ELF-1 (cell line): ENCODE data around the gene CDH16.
"Not testable (repeated sequence)": the region's sequence is repeated elsewhere in the genome, so short reads cannot be mapped to it uniquely, and the experiment has no call there.

Experiments used
- DNase-seq: peaks from one replicate; pipeline ENCODE4 v3.0.0-alpha.2; 2016; ENCODE audit warnings: low read depth, low spot score

The CDH16 gene, protein sequence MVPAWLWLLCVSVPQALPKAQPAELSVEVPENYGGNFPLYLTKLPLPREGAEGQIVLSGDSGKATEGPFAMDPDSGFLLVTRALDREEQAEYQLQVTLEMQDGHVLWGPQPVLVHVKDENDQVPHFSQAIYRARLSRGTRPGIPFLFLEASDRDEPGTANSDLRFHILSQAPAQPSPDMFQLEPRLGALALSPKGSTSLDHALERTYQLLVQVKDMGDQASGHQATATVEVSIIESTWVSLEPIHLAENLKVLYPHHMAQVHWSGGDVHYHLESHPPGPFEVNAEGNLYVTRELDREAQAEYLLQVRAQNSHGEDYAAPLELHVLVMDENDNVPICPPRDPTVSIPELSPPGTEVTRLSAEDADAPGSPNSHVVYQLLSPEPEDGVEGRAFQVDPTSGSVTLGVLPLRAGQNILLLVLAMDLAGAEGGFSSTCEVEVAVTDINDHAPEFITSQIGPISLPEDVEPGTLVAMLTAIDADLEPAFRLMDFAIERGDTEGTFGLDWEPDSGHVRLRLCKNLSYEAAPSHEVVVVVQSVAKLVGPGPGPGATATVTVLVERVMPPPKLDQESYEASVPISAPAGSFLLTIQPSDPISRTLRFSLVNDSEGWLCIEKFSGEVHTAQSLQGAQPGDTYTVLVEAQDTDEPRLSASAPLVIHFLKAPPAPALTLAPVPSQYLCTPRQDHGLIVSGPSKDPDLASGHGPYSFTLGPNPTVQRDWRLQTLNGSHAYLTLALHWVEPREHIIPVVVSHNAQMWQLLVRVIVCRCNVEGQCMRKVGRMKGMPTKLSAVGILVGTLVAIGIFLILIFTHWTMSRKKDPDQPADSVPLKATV

DNA sequence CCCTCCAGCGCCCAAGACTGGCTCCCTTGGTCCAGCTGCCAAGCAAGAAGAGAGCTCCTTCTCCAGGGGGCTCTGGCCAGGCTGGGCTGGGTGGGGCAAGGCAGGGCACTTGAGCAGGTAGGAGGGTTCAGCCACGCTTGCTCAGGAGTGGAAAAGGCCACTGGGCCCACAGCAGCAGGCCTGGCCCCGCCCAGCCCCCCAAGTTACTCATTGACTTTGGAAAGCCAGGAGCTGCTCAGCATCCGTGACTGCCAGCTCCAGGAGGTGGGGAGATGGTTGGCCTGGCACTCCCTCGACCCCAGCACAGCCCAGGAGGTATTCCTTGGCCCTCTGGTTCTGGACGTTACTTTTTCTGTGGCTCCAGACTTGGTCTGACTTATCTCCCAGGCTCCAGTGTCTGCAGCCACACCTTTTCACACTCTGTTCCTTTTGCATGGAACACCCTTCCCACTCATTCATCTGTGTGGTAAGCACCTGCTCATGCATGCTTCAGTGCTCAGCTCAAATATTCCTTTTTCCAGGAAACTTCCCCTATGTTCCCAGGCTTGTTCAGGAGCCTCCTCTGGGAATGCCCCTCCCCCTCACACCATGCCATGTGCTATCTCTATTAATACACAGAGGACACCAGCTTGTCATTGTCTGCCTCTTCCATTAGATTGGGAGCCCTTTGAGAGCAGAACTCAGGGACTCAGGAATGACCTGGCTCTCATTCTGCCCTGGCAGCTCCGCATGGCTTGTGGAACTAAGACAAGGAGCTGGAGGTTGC lies at the start of gene CDH16:
Gene CDH16, minus strand, starts transcription at position 83 of the 766 bp plus-strand sequence. CDS start 820 bp downstream, outside the sequence.
- DNase-seq, result no peak

DNA sequence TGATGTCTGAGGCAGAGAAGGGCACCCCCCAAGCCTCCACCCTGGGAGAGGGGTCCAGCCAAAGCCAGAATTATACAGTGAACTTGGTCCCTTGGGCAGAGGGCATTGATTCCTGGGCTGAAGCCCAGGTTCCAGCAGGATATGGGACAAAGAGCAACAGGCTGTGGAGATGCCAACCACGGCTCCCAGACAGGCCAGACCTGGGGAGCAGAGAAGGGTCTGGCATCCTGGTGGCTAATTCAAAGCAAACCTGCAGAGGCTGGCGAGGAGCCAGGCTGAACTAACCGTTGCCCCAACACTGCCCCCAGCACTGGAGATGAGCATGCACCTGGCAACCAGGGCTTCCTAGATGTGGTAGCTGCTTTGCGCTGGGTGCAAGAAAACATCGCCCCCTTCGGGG lies 45.4 kb upstream of the CDH16 start:
- no peak for DNase-seq

GRCh38 chr16:66961914-66962313 lies 43.2 kb upstream of the CDH16 start:
- no peak for DNase-seq

DNA sequence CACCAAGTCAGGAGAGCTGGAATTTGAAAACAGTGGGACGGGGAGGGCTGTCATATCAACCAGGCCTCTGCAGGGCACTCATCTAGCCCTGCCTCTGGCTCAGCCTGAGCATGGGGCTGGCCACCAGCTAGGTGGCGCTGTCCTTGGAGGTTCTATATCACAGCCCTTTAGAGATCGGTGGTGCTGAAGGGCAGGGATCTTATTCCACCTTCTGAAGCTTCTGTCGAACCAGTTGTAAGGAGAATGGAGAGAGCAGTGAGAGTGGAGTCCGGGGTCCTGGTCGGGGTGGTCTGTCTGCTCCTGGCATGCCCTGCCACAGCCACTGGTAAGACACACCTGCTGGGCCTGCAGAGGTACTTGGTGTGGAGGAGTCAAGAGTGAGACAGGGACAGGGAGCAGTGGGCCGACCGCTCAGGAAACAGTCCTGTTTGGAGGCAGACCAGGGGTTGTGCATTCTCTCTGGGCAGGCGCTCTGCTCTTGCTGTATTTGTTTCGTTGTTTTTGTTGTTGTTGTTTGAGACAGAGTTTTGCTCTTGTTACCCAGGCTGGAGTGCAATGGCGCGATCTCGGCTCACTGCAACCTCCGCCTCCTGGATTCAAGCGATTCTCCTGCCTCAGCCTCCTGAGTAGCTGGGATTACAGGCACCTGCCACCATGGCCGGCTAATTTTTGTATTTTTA lies 42.5 kb upstream of the CDH16 start, which contains the start of gene CES3:
Gene CES3, plus strand, starts transcription at position 202 of the 680 bp plus-strand sequence. Its CDS starts 42 bp downstream, at position 244.
- DNase-seq, result peak; percentile 90

DNA sequence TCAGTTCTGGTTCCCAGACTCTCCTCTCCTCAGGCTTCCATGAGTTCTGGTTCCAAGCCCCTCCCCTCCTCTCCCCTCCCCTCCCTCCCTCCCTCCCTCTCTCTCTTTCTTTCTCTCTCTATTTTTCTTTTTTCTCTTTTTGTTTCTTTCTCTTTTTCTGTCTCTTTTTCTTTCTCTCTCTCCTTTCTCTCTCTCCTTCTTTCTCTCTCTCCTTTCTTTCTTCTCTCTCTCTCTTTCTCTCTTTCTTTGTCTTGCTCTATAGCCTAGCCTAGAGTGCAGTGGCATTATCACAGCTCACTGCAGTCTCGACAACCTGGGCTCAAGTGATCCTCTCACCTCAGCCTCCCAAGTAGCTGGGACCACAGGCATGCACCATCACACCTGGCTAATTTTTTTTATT lies 41.6 kb upstream of the CDH16 start:
- no peak for DNase-seq

DNA sequence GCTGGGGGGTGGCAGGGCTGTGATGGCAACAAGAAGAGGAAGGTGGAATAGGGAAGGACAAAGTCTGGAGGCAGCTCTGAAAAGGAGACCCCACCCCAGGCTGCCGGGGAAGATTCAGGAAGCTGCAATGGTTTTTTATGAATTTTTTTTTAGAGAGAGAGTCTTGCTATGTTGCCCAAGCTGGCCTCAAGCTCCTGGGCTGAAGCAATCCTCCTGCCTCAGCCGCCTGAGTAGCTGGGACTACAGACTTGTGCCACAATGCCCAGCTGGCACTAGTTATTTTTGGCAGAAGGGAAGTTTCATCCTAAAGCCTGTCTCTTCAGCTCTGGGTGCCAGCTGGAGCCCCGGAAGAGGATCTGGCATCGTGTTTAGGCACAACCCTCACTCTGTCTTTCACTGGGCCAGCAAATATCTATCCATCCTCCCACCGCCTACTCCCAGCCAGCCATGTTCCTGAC lies 41.0 kb upstream of the CDH16 start:
- DNase-seq, result no peak

DNA sequence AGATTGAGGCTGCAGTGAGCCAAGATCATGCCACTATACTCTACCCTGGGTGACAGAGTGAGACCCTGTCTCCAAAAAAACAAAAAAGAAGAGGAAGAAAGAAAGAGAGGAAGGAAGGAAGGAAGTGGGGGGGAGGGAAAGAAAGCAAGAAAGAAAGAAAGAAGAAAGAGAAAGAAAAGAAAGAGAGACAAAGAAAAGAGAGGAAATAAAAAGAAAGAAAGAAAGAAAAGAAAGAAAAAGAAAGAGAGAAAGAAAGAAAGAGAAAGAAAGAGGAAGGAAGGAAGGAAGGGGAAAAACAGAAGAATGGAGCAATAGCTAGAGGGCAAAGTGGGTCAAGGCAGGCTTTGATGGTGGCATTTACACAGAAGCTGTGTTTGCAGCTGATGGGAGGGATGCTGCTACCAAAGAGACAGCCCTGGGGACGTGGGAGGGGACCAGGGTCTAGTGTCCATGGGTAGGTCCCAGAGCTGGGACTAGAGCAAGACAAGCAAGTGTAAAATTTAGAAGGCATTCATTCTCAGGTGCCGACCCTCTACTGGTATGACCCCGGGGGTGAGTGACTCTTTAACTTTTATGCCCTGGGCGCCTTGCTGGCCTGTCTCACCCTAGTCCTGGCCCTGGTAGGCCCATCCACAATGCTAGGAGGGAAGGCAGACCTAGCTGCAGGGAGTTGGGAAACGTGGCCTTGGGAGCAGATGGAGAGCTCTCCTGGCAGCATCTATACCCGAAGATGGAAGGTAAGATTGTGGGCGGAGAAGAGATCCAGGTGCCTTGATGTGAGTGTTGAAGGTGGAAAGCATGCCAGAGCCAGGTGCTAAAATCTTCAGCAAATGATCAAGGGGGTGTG lies 40.4 kb upstream of the CDH16 start:
- no peak for DNase-seq

GRCh38 chr16:66956154-66956457 lies 37.4 kb upstream of the CDH16 start:
- DNase-seq, result not testable (repeated sequence)

- not testable (repeated sequence) for DNase-seq
Measured at GRCh38 chr16:66955363-66956153, 36.9 kb upstream of the CDH16 start.

DNA sequence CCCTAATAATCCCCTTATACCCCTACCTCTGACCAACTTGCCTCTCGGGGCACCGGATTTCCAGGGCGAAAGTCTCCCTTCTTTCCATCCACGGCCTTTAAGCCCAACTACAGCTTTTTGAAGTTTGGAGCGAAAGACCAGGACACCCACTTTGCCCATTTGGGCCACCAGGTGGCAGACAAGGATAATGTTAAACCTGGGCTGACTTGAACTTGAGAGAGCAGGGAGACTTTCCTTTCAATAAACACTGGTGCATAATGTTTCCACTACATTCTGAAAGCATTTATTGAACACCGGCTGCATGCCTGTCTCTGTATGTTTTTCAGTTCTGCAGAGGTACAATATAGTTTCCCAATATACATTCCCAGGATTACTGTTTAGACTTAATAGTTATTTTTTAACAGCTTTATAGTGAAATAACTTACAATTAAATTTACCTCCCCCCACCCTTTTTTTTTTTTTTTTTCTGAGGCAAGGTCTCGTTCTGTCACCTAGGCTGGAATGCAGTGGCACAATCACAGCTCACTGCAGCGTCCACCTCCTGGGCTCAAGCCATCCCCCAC lies 35.5 kb upstream of the CDH16 start:
- peak; percentile 76 for DNase-seq

GRCh38 chr16:66953462-66954096 lies 34.9 kb upstream of the CDH16 start:
- DNase-seq, result no peak

DNA sequence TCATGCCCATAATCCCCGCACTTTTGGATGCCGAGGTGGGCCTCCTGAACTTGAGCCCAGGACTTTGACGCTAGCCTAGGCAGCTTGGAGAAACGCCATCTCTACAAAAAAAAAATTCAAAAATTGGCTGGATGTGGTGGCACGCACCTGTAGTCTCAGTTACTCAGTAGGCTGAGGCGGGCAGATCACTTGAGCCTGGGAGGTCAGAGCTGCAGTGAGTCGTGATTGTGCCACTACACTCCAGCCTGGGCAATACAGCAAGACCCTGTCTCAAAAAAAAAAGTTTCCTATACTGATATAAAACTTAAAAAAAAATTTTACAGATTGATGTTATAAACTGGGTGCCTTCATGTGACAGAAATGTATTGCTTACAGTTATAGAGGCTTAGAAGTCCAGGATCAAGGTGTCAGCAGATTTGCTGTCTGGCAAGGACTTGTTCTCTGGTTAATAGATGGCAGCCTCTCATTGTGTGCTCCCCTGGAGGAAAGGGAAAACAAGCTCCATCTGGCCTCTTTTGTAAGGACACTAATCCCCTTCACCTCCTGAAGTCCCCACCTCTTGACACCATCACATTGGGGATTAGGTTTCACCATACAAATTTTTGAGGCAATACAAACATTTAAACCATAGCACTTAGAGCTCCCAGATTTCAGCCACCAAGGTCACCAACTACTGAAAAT lies 33.9 kb upstream of the CDH16 start:
- no peak for DNase-seq

- no peak for DNase-seq
Measured at GRCh38 chr16:66950971-66951790, 32.5 kb upstream of the CDH16 start.

DNA sequence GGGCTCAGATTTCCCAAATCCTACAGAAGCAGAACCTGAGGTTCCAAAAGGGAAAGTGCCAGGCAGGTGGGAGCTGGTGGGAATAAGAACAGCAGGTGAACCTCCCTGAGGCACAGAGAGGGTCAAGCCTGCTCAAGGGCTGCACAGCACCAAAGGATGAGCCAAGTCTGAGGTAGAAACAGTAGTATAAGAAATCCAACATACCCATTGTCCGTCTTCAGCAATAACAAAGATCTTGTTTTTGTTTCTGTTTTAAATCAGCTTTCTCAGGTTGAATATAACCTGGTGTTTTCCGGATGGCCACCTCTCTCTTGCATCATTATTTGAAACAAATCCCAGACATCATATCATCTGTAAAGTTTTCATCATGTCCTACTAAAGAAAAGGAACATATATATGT lies 31.8 kb upstream of the CDH16 start:
- no peak for DNase-seq

- DNase-seq, result no peak
Measured at GRCh38 chr16:66949472-66949871, 30.8 kb upstream of the CDH16 start.

DNA sequence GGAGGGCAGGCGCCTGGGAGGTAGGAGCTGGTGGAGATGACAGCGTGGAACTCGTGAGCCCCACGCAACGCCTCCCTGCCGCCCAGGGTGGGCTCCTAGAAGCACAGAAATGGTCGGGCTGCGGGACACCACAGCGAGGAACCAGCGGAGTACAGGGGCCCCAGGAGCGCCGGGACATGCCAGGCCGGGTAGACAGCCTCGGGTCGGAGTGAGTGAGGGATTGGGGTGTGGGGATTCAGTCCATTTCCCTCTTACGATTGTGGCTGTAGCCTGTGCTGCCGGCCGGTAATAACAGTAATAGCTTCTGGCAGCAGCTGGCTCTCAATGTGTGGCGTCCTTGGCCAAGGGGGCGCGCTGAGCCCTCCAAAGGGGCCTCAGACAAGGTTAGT lies 30.1 kb upstream of the CDH16 start:
- no peak for DNase-seq

DNA sequence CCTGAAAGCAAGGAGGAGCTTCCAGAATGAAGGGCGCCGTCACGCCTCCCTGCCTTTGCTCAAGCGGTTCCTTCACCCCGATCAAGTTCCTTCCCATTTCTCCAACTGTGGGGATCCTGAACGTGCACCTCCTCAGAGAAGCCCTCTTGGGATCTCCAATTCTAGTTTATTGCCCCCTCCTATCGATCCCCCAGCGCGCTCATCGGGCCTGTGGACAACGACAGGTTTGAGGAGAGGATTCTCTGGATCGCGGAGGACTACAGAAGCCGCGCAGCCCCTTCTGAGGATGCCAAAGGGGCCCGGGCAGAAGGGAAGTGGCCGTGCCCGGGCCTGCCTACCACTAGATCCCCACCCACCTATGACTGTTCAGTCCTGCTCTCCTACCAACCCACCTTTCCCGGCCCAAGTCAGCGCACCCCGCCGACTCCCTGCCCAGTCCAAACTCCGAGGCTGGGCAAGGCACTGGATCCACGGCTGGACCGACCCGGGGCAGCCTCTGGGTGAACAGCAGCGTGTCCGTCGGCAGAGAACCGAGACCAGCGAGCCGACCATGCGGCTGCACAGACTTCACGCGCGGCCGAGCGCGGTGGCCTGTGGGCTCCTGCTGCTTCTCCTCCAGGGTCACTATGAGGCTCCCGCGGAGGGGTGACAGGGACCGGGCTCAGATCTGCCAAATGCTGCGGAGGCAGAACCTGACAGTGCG lies 29.6 kb upstream of the CDH16 start:
- no peak for DNase-seq
